Stimulated activated CD4-positive, alpha-beta T cell treated with anti-CD3 and anti-CD28 coated beads, Interleukin-4, amount 100 ng/mL, for 4 hours (primary cell): Measurements from ENCODE around the gene NFYA.
"Not testable (repeated sequence)": the region's sequence is repeated elsewhere in the genome, so short reads cannot be mapped to it uniquely, and the experiment has no call there.

ENCODE experiments used
- DNase-seq, 2 experiments: peaks; one replicate each; pipeline ENCODE4 v3.0.0-alpha.2; 2020

NFYA gene

DNA sequence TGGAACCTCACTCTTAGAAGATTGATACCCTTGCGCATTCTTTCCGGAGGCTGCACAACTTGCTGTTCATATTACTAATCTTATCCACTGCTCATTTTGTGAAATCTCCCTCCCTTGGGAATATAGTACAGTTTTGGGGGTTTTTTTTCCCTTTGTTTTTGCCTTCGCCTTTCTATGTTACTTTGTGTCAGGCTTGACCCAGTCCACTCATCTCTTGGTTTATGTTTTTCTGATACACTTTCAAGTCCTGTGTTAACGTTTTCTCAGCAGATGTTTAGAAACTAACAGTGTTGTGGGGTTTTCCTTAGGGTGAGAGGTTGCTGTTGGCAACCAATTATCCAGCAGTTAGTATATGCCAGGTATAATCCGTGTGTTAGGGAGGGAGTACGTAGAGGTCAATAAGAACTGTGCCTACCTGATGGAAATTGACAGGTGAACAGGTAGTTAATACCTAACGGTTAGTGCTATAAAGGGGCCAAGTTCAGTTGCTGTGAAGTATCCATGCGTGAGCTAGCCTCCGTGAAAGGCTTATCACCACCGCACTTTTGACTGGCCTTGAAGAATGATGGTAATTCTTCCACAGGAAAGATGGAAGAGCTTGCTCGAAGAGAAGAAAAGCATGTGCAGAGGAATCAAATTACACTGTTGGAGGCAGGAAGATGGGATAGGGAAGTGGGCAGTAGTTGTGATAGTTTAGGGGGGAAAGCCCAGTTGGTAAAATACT is 1.4 kb downstream of the NFYA start:
- no peak for DNase-seq

DNA sequence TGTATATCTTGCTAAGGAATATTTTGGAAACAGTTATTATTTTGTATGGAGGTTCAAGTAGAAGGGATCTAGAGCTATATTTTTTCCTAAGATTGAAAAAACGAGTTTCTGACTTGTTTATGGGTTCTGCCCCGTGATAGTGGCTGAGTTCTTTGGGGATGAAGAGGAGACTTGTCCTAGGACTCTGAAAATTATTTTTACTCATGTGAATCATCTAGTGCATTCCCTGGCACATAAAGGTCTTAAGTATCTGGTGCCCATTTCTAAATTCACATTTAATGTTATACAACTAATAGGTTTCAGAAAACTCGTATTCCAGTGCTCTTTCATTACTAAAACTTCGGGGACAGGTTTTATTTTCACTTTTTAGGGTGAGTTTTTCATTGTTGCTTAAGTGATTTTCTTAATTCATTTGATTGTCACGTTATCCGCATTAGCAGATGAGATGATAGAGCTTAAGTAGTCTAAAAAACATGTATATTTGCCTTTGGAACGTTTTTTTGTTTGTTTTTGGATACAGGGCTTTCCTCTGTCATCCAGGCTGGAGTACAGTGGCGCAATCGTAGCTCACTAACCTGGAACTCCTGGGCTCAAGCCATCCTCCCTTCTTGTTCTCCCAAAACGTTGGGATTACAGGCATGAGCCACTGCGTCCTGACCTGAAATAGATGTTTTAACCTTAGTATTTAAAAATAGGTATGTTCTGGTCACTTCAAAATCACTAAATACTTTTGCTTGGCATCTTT is 2.1 kb downstream of the NFYA start:
- no peak for DNase-seq

DNA sequence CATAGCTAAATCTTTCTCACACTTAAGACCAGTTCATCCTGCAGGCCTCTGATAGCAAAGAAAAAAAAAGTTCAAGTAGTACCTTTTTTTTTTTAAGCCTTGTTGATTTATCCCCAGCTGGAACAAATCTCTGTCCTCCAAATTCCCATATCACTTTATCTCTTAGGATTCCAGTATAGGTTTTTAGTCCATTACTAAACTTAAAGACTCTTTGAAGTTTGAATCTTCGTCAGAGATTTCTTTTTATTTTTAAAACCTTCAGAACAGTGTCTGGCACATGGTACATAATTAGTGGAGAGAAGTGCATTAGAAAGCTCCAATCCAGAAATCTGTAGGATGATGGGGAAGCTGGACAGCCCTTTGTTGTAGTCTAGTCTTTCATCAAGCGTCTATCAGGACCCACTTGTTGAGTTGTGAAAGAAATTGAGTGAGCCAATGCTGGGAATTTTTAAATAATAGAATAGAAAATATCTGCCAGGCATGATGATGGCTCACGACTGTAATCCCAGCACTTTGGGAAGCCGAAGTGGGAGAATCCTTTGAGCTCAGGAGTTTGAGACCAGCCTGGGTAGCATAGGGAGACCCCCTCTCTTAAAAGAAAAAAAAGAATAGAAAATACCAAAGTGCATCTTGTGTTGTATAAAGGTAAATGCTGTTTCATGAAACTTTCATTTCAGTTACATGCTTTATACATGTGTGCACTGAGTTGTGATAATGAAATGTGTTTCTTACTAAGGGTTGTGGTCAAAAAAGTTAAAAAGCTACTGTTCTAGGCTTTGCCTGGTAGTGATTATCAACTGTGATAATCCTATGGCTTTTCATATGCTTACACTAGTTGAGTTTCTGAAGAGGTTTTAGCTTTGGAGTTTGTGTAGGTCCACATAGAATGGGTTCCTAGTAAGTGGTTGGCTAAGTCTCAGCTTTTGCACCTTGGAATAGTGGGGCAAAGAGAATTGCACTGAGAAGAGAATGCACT is 3.2 kb downstream of the NFYA start:
- no peak for DNase-seq

DNA sequence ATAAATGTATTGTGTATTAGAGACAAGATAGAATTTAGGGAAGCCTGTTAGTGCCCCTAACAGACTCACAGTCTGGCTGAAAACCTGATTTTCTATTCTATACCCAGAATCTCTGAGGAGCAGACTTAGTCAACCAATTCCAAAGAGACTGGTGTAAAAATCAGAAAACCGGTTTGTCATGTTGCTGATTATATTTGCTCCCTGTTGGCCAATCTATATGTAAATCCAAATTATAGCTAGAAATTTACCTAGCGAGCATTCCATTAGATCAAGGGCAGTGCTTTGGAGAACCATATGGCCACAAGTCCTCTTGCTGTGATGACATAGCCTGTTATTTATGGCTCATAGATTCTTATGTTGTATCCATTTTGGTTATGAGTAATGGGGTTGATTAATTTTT is 4.8 kb downstream of the NFYA start:
- no peak for DNase-seq

DNA sequence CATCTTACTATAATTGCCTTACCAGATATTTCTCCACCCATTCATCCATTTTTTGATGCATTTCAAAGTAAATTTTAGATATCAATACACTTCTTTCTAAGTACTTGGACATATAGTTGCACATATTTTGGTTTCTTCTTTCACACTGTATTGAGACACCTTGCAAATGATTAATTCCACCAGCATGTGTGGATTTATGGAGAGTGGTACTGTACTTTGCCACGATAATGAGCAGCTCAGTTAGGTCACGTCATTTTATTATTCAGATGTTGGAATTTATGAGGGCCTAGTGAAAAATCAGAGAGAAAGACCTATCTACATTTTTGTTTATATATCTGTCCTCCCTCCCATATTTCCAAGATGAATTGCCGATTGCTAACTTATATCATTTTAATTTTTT is 5.3 kb downstream of the NFYA start:
- no peak for DNase-seq

DNA sequence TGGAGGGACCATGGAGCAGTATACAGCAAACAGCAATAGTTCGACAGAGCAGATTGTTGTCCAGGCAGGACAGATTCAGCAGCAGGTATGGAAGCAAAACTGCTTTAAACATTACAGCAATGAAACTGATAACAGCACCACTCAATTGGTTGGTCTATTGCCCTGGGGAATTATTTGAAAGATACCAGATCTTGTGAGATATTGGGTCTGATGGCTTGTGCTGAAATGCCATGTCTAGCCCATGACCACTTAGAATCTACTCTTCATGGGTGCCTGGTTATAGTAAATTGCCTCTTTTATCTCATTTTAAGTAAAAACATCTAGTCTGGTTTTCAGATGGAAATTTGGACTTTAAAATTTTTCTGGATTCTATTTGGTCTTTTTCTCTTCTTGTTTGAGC is 6.3 kb downstream of the NFYA start:
- no peak for DNase-seq

DNA sequence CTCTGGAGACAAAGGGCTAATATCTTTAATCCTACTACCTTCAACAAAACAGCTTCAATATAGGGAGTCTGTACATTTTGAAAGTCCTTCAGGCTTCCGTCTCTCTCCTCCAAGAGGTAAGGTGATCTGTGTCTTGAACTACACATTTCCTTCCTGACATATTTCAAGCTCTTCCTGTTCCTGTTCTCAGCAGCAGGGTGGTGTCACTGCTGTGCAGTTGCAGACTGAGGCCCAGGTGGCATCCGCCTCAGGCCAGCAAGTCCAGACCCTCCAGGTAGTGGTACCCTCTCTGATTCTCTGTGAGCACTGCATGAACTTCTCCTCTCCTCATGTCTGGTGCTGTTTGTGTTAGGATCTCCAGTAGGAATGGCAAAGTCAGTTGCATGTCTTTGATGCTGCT is 7.8 kb downstream of the NFYA start:
- no peak for DNase-seq

DNA sequence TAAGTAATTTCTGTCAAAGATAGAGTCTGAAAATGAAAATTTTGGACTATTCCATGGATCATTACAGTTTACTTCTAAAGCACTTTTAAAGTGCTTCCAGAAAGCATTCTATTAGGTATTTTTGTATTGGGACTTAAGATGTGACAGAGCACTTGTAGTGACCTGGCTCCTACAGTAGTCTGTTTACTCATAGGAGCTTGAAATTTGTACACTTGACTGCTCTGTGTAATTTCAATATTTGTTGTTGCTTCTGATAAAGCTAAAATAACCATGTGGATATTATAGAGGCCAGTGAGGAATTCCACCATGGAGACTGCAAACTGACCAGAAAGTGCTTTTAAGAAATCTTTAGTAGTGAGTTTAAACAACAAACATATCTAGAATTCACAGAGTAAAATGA is 10.3 kb downstream of the NFYA start:
- no peak for DNase-seq

DNA sequence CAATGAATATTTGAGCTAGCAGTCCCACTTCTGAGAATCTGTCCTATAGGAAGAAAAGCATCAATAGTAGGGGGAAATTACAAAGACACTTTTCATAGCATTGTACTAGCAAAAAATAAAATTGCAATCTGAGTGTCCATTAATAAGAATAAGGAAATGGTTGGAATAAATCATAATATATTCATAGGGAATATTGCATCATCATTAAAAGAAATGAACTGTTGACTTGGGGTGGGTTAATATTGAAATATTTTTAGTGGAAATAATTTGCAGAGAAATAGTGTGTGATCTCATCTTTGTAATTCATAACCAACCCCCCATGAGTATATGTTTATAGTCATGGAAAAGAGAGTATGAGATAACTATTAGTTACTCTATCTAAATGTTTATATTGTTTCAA is 12.4 kb downstream of the NFYA start:
- no peak for DNase-seq

DNA sequence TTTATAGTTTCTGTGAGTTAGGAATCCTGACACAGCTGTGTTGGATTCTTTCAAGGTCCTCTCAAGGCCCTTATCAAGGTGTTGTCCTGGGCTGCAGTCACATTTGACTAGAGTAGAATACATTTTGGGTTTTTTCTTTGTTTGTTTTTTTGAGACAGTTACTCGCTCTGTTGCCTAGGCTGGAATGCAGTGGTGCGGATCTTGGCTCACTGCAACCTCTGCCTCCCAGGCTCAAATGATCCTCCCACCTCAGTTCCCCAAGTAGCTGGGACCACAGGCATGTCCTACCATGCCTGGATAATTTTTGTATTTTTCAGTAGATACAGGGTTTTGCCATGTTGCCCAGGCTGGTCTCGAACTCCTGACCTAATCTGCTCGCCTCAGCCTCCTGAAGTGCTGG is 15.7 kb downstream of the NFYA start:
- no peak for DNase-seq

DNA sequence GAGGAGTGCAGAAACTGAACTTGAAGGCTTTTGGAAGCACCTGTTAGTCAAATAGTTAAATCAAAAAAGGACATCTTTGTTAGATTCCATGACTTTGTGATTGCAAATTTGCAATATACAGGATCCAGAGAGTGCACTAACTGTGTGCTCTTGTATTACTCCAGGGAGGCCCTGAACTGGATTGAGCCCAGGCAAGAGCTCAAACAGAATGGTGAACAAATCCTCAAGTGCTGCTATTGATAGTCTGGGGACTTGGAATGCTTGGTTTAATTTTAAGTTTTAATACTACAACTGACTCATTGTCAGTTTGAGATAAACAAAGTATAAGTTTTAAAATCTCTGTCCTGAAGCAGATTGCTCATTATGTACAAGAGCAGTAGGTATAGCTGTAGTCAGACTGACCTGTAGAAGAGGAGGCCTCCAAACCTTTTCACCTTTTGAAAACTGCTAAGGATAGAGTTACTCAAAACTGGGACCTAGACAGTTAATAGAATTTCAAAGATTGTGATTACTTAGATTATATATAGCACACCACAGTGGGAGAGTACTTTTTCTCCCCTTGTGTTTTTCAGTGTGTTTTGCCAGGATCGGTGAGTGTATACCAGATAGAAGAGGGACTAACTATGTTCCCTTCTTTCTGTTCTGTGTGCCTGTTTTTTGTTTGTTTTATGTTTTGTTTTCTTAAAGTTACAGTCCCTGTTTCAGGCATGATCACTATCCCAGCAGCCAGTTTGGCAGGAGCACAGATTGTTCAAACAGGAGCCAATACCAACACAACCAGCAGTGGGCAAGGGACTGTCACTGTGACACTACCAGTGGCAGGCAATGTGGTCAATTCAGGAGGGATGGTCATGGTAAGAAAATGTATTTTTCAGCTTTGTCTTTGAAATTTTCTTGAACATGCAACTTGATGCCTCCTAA is 18.3 kb downstream of the NFYA start:
- DNase-seq = no peak

DNA sequence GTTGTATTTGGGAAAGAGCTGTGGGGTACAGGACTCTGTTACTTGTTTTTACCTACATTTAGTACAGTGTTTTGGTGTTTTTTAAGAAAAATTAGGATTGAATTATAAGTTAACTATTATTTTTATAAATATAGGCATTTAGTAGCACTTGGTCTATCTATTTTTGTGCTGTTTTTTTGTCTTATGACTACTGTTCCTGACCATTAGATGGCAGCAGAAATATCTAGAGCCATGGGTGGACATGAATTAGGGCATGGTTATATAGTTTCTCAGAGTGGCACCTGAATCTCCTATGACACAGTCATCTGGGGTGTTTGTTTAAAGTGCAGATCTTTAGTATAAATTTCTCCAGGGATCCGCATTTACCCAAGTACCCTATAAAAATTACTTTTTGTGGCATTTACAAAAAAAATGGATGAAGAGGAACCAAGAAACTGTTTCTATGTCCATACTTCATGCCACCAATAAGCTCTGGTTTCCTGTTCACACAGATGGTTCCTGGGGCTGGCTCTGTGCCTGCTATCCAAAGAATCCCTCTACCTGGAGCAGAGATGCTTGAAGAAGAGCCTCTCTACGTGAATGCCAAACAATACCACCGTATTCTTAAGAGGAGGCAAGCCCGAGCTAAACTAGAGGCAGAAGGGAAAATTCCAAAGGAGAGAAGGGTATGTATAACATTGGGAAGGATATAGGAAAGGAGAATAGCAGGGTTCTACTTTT is 19.8 kb downstream of the NFYA start:
- DNase-seq = no peak

DNA sequence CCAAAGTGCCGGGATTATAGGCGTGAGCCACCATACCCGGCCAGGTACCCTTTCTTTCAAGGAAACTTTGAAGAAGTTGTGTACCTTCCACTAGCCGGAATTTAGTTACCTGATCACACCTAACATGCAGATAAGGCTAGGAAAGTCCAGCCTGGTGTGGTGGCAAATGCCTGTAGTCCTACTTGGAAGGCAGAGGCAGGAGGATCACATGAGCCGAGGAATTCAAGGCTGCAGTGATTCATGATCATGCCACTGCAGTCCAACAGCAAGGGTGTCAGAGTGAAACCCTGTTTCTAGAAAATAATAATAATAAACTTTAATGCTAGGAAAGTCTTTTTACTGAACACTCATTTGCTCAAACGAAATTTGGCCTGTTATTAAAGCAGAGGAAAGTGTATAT is 21.0 kb downstream of the NFYA start:
- no peak for DNase-seq

DNA sequence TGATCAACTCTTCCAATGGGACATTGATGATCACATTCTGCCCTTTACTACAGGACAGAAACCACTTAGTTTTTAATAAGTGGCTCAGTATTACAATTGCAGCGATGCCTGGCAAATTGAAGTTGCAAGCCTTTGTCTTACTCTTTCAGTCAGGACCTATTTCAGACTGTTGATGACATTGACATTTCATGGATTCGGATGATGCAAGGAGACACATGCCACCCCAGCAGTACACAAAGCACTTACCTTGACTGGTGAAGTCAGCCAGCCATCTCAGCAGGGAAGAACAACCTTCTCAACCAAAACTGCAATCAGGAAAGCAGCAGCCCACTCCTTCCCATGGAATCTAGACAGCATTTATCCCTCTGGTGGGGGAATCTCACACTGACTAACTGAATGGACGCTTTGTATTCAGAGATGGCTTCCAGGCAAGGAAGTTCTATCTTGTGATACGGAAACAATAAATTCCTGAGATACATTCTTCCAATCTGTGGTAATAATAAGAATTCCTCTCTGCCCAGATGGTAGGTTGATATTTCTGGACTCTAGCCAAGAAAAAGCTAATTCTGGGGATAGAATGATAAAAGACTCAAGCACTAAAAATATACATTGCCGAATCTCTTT is 24.8 kb downstream of the NFYA start:
- DNase-seq = no peak

DNA sequence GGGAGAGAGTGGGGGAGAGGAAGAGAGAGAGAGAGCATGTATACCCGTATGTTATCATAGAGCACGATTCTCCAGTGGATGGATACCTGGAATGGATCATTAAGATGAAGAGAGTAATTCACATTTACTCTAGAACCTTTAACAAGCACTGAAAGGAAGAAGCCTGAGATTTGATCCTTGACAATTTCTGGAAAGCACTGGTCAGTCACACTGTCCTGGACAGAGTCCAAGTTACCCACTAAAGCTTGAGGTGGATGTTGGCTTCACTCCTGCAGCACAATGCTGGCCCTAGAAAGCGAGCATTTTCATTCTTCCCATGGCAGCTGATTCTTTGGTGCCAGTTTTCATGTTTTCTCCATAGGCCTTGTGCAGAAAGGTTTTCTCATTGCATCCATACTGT is 25.6 kb downstream of the NFYA start:
- DNase-seq = no peak

DNA sequence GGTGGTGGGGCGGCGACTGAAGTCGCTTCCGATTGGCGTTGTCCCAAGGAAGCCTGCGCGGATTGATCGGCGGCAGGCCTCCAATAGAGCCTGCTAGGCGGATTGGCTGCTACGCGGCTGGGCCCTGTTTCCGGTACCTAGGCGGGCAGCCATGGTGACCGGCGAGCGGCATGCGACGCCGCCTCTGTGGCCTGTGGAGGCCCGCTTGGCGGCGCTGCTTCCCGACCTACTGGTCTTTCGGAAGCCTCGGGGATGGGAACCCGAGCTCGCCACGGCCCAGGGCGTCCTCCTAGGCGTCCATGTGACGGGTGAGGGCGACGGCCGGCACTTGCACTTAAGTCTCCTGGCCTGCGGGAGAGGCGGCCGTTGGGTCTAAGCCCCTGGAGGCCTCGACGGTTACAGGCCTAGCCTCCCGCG is 28.1 kb downstream of the NFYA start:
- DNase-seq = no peak

DNA sequence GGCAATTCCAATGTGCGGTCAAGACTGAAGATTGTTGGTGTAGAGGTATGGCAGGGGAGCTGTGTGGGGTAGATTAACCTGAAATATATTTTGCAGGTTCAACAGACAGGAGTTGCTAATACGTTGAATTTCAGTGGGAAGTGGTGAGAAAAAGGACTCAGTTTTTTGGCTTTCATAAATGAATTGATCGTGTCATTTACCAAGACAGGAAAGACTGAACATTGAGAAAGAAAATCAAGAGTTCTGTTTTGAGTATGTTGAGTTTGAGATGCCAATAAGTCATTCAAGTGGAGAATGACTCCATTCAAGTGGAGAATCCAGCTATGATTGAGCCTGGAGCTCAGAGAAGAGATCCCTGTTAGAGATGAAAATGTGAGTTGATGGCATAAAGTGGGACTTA is 31.1 kb downstream of the NFYA start:
- DNase-seq = no peak

DNA sequence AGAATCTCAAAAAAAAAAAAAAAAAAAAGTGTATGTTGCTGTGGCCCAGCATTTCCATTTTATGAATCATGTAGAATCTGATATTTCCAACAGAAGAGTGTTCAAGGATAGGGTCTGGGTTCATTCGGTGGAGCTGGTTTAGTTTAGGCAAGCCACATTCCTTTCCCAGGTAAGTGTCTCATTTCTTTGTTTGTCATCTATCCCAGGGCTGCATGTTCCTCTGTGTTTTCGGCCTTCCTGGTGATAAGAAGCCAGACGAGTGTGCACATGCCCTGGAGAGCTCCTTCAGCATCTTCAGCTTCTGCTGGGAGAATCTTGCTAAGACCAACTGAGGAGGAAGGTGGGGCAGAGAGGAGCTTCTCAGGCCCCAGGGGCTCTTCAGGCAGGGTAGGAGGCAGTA is 38.2 kb downstream of the NFYA start:
- no peak for DNase-seq

DNA sequence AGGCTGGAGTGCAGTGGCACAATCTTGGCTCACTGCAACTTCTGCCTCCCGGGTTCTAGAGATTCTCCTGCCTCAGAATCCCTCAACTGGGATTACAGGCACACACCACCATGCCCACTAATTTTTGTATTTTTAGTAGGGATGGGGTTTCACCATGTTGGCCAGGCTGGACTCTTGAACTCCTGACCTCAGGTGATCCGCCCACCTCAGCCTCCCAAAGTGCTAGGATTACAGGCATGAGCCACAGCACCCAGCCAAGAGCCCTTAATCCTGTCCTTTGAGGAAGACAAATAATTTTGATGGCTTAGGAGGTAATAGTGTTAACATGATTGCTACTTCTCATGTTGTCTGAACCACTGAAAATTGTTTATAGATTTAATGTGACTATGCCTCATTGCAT is 42.3 kb downstream of the NFYA start:
- not testable (repeated sequence) for DNase-seq

DNA sequence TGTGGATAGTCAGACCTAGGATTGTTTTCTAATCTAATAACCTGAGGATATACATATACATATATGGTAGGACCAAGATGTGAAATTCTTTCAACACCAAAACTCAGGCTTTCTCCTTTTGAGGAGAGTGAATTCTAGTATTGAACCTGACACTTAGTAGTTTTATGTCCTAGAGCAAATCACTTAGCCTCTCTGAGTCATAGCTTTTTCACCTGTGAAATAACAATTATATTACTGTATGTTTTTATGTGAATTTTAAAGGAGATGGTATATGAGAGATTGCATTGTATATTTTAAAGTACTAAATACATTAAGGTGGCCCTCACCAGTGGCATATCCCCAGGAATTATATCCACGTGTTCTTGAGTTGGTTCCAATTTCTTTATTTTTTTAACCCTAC is 46.7 kb downstream of the NFYA start:
- DNase-seq = no peak

DNA sequence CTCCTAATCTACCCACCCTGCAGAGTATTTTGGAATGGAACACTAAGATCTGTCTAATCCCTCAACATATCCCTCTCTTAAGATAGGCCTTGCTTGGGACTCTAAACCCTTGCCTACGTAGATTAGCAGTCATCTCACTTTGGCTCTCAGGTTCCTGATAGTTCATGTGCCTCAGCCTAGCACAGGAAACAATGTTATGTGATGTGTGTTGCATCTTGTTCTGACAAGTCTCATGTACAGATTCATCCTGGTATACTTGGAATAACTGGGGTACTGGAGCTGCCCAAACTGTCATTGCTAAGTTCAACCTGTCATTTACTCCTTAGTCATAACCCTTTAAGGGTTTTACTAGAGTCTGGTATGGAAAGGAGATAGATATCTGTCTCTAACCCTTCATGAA is 47.3 kb downstream of the NFYA start:
- DNase-seq = no peak
